DMS 273 (cell line): ENCODE measurements around the gene LRRIQ1.

Experiments
- DNase-seq: peaks from one replicate; lab custom pipeline; 2025; ENCODE audit not compliant: unreplicated experiment; lab: John Stamatoyannopoulos, UW

The LRRIQ1 gene

DNA sequence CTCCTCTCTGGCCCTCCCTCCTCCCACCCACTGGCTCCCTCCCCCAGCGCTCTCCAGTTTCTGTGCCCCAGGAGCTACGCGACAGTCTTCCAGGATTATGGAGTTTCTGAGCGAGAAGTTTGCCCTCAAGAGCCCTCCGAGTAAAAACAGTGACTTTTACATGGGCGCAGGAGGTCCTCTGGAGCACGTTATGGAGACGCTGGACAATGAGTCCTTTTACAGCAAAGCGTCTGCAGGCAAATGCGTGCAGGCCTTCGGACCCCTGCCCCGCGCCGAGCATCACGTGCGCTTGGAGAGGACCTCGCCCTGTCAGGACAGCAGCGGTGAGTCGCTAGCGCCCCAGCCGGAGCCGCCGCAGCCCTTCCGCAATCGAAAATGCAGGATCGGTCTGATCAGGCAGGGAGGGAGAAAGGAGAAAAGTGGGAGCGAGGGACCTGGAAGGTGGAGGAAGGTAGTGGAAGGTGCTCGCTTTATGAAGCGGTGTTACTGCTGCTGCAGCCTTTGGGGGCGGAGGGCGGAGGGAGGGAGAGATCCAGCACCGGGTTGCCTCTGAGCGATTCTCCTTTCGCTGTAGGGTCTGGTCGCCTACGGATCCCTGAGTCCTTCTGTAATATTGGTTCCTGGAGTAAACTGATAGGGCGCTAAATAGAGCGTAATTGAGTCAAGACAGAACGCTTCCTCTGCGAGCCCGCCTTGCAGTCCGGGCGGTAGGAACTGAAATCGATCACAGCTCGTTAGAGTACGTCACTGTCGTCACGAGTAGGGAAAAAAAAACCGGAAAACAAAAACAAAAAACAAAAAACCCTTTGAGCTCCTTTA lies 244.2 kb downstream of the LRRIQ1 start, which contains the start of gene ALX1:
Gene ALX1, plus strand, starts transcription at position 56 of the 819 bp plus-strand sequence. Its CDS starts 42 bp downstream, at position 98.
- peak; percentile 23 for DNase-seq

DNA sequence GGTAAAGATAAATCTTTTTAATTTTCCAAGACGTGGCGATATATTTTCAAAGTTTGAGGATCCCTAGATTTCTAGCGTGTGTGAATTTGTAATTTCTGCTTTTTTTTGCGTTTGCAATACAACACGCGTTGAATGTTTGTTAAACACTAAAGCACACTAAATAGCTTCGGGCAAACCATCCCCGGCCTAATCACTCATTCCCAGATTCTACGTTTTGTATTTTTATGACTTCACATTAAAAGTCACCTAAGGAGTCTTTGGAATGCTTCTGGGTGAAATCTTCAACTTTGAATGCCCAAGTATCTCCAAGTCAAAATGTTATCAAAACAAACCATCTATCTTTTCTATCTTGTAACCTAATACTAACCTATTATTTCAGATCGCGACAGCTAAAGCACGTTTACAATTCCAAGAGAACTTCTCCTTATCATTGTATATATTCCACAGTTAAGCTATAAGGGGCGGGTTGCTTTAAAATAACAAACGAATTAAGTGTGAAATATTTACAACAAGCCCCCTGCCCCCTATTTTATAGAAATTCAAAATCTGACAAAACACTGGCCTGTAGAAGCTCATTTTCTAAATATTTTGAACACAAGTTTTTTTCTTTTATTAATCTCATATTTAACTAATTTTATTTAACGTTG lies 245.0 kb downstream of the LRRIQ1 start:
- DNase-seq: no peak

GRCh38 chr12:85281636-85282312 lies 245.6 kb downstream of the LRRIQ1 start:
- DNase-seq: no peak

GRCh38 chr12:85283560-85283959 lies 247.4 kb downstream of the LRRIQ1 start:
- no peak for DNase-seq
